ENCODE data around the gene RCAN1.
A peak's percentile ranks its signal among the peaks of the same experiment; 100 is the strongest.

RCAN1 gene

DNA sequence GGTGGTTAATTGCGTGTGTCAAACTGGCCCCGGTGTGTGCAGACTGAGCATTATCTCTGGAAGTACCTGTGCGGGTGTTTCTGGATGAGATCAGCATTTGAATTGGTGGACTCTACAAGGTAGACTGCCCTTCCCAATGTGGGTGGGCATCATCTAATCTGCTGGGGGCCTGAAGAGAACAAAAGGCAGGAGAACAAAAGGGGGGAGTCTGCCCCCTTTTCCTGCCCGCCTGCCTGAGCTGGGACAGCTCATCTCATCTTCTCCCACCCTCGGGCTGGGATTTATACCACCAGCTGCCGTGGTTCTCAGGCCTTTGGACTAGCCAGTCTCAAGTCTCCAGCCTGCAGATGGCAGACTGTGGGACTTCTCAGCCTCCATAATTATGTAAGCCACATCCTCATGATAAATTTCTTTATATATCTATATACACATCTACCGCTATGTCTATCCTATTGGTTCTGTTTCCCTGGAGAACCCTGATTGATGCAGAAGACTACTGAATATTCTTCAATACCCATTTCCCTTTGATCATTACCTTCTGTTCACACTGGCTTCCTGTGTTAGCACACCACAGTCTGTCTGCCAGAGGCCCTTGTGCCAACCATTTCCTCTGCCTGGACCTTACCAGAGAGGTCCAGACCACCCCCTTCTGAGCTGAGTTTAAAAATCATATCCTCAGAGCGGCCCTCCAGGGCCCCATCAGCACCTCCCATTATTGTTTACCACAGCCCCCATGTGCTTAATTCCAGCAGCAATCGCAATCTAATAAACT is 25.2 kb downstream of the RCAN1 start:
- H3K4me3 ChIP-seq (ENCODE audit: low read depth, low read length): no peak overlapping the region
- H3K27me3 ChIP-seq (ENCODE audit: insufficient read depth, low read length): no peaks in the 10 kb centered on the region
- no peaks in the 10 kb centered on the region for H3K36me3 ChIP-seq (ENCODE audit: insufficient read depth, low read length)
- H3K4me1 ChIP-seq (ENCODE audit: control insufficient read depth, insufficient read depth, low read length, unreplicated experiment): peaks cover 5% of the 10 kb centered on the region
- no peak overlapping the region for H3K27ac ChIP-seq (ENCODE audit: low read depth, low read length)
- no peak overlapping the region for H2AFZ ChIP-seq (ENCODE audit: low read length, unreplicated experiment)
- H3K79me2 ChIP-seq (ENCODE audit: control insufficient read depth, insufficient read depth, low read length, unreplicated experiment): no peaks in the 10 kb centered on the region

DNA sequence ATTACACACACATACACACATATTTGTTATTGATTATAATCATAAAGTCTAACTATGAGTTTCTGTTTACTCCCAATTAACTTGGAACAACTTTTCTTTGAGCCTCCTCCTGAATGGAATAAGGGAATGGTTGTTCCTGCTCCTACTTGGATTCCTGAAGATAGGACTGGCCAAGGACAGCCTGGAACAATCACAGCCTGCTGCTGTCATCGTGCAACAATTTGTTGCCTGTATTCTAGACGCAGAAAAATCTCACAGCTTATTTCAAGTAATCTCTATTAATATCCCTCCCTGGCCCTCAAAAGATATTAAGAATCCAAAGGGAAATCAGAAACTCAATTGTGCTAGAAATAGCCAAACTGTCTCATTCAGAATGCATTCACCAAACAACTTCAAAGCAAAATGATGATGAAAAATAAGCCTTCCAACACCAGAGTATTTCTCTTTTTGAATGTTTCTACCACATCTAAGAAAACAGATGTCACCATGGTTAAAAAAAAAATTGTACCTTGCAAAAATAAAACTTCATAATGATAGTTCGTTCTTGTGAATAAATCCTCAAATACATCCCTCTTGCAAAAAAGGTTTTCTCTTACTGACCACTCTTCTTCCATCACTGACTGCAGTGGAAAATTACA is 30.9 kb downstream of the RCAN1 start:
- Histone ChIP-seq H3K4me1 (ENCODE audit: control insufficient read depth, insufficient read depth, low read length, unreplicated experiment) (peaks cover 7% of the 10 kb centered on the region), H3K27ac (ENCODE audit: low read depth, low read length) (no peak overlapping the region), H3K27me3 (ENCODE audit: insufficient read depth, low read length) (no peaks in the 10 kb centered on the region), H3K4me3 (ENCODE audit: low read depth, low read length) (no peak overlapping the region), H2AFZ (ENCODE audit: low read length, unreplicated experiment) (no peak overlapping the region), H3K36me3 (ENCODE audit: insufficient read depth, low read length) (no peaks in the 10 kb centered on the region), H3K79me2 (ENCODE audit: control insufficient read depth, insufficient read depth, low read length, unreplicated experiment) (no peaks in the 10 kb centered on the region)

DNA sequence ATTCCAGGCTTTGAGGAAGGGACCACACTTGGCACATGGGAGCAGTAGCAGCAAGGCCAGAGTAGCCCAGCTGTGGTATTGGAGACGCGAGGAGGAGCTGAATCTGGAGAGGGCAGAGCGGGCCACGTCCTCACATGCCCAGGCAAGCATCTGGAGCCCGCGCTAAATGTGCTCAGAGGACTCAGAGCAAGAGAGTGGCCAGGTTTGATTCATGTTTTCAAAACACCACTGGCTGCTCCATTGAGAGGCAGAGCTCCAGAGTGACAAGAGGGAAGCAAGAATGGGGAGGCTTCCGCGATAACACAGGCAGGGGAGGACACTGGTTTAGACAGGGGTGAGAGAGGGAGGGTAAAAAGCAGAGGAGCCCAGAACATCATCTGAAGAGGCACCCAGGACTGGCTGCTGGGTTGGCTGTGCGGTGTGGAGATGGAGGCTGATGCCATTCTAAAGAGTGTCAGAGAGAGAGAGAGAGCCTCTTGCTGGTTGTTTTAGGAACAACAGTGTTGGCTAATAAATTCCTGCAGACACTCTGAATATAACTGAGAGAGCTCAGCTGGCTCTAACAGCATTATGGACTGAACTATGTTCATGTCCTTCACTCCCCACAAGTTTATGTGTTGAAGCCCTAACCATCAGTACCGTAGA is 32.3 kb downstream of the RCAN1 start:
- no peaks in the 10 kb centered on the region for H3K79me2 ChIP-seq (ENCODE audit: control insufficient read depth, insufficient read depth, low read length, unreplicated experiment)
- H3K36me3 ChIP-seq (ENCODE audit: insufficient read depth, low read length): no peaks in the 10 kb centered on the region
- H3K4me3 ChIP-seq (ENCODE audit: low read depth, low read length): no peak overlapping the region
- H3K27ac ChIP-seq (ENCODE audit: low read depth, low read length): no peak overlapping the region
- no peaks in the 10 kb centered on the region for H3K27me3 ChIP-seq (ENCODE audit: insufficient read depth, low read length)
- no peak overlapping the region for H2AFZ ChIP-seq (ENCODE audit: low read length, unreplicated experiment)
- H3K4me1 ChIP-seq (ENCODE audit: control insufficient read depth, insufficient read depth, low read length, unreplicated experiment): peaks cover 9% of the 10 kb centered on the region

DNA sequence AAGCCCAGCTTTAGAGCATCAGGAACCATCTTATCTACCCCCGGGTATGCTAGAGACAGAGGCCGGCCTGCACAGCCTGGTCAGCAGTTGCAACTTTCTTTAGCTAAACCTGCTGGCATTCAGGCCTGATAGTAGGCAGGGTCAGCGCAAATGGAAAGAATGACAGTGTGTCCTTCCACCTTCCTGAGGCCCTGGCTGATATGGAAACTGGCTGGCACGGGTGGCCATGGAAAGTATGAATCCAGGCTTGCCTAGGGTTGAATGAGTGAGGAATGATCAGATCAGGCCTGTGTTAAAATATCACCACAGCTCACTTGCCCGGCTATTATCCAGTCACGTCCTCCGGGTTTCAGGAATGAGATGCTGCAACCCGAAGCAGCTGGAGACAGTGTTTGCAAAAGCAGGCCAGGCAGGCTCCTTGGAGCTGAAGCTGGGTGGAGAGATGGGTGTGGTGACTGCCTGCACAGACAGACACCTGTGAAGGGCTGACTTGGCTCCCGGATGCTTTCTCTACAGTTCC is 34.7 kb downstream of the RCAN1 start:
- no peak overlapping the region for H3K27ac ChIP-seq (ENCODE audit: low read depth, low read length)
- H3K79me2 ChIP-seq (ENCODE audit: control insufficient read depth, insufficient read depth, low read length, unreplicated experiment): no peaks in the 10 kb centered on the region
- H3K27me3 ChIP-seq (ENCODE audit: insufficient read depth, low read length): no peaks in the 10 kb centered on the region
- no peak overlapping the region for H3K4me3 ChIP-seq (ENCODE audit: low read depth, low read length)
- no peaks in the 10 kb centered on the region for H3K36me3 ChIP-seq (ENCODE audit: insufficient read depth, low read length)
- peaks cover 9% of the 10 kb centered on the region for H3K4me1 ChIP-seq (ENCODE audit: control insufficient read depth, insufficient read depth, low read length, unreplicated experiment)
- H2AFZ ChIP-seq (ENCODE audit: low read length, unreplicated experiment): no peak overlapping the region

DNA sequence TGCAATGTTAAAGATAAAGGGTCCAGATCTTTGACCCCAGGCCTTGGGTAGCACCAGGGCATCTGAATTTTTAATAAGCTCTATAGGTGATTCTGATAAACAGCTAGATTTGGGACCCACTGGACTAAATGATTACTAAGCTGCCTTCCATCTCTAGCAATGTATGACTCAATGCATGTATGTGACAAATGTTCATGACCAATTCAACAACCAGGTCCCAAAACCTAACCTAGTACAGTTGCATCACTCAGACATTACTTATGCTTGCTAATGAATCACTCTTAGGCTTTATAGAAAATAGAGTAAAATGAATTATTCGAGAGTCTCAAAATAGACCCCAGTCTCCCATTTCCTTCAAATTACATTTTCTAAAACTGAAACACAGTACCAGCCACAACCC is 35.5 kb downstream of the RCAN1 start:
- H3K36me3 ChIP-seq (ENCODE audit: insufficient read depth, low read length): no peaks in the 10 kb centered on the region
- no peak overlapping the region for H2AFZ ChIP-seq (ENCODE audit: low read length, unreplicated experiment)
- no peaks in the 10 kb centered on the region for H3K79me2 ChIP-seq (ENCODE audit: control insufficient read depth, insufficient read depth, low read length, unreplicated experiment)
- H3K4me1 ChIP-seq (ENCODE audit: control insufficient read depth, insufficient read depth, low read length, unreplicated experiment): peaks cover 9% of the 10 kb centered on the region
- no peaks in the 10 kb centered on the region for H3K27me3 ChIP-seq (ENCODE audit: insufficient read depth, low read length)
- H3K27ac ChIP-seq (ENCODE audit: low read depth, low read length): peak overlapping the region; percentile 12; the same call in 1 of the 2 replicates
- no peak overlapping the region for H3K4me3 ChIP-seq (ENCODE audit: low read depth, low read length)

DNA sequence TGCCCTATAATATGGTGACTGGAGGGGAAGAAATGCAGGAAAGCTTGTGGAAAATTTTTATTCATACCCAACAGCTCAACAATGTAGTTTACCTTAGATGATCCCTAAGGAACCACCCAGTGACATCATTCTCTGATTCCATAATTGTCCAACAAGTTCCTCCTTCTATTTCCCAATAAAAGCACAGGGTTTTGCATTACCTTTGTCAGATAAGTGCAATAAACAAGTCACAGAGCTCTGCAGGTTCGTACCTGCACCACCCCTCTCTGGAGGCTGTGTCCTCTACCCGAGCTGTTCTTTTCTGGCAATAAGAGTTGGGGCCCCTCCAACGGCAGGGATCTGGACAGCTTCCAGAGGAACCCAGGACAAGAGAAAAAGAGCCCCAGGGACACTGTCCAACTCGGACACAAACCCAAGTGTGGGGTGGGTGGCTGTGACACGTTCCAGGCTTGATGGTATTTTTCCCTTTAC is 38.8 kb downstream of the RCAN1 start:
- no peaks in the 10 kb centered on the region for H3K79me2 ChIP-seq (ENCODE audit: control insufficient read depth, insufficient read depth, low read length, unreplicated experiment)
- H2AFZ ChIP-seq (ENCODE audit: low read length, unreplicated experiment): no peak overlapping the region
- H3K4me1 ChIP-seq (ENCODE audit: control insufficient read depth, insufficient read depth, low read length, unreplicated experiment): peaks cover 9% of the 10 kb centered on the region
- H3K4me3 ChIP-seq (ENCODE audit: low read depth, low read length): no peak overlapping the region
- no peak overlapping the region for H3K27ac ChIP-seq (ENCODE audit: low read depth, low read length)
- H3K36me3 ChIP-seq (ENCODE audit: insufficient read depth, low read length): no peaks in the 10 kb centered on the region
- H3K27me3 ChIP-seq (ENCODE audit: insufficient read depth, low read length): no peaks in the 10 kb centered on the region

DNA sequence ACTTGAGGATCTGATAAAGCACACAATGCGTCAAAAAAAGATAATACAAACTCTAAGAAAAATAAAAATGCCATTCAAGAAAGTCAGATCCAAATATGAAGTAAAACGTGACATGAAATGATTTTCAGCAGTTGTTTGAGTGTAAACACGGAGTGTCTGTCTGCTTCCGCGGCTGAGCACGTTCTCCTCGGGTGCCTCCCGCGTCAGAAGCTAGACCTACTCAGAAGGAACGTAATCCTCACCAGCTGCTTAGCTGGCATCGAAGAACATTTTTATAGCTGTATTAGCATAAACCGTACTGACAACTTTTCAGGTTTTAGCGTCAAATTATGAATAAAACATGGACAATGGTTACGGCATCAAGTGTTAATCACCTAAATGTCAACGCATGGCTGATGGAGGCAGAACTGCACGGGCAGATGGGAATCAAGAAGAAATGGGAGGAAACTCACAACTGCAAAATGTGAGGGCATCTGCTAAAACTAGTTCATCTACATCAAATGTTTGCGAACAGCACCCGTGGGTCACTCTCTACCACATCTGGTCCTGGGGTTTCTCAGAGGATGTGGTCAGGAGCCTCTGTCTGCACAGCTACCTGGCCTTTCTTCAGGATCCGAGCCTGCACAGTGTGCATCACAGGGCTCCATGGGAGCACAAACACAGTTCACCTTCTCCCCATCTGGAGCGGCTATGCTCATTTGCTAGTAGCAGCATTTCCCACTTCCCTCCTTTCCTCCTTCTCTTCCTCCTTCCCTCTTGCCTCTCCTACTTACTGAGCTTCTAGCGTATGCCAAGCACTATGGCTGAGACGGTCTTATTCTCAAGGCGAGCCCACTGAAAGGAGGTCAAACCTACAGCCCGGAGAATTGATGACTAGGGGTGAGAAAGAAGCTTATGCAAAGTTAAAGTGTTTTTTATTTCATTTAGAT is 40.0 kb downstream of the RCAN1 start:
- Histone ChIP-seq H3K36me3 (ENCODE audit: insufficient read depth, low read length) (no peaks in the 10 kb centered on the region), H3K4me3 (ENCODE audit: low read depth, low read length) (no peak overlapping the region), H3K27ac (ENCODE audit: low read depth, low read length) (no peak overlapping the region), H3K27me3 (ENCODE audit: insufficient read depth, low read length) (no peaks in the 10 kb centered on the region), H3K4me1 (ENCODE audit: control insufficient read depth, insufficient read depth, low read length, unreplicated experiment) (peaks cover 9% of the 10 kb centered on the region), H3K79me2 (ENCODE audit: control insufficient read depth, insufficient read depth, low read length, unreplicated experiment) (no peaks in the 10 kb centered on the region), H2AFZ (ENCODE audit: low read length, unreplicated experiment) (no peak overlapping the region)

DNA sequence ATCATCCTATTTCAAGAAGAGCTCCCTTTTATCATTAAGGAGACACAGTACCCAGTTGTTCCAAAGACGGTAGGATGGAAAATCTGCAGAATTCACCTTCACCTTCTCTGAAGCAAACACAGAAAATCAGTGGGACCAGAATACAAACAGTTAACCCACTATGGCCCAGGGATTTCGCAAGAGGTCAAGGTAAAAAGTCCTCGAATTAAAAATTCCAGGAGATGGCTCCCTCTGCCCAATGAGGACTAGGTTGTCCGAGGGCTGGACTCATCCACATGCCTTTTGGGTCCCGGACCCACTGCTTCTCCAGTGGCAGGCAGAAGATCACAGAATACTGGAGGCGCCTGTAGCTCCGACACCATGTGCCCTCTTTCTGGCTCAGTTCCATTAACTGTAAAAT is 42.9 kb downstream of the RCAN1 start:
- Histone ChIP-seq H2AFZ (ENCODE audit: low read length, unreplicated experiment) (no peak overlapping the region), H3K27me3 (ENCODE audit: insufficient read depth, low read length) (no peaks in the 10 kb centered on the region), H3K79me2 (ENCODE audit: control insufficient read depth, insufficient read depth, low read length, unreplicated experiment) (no peaks in the 10 kb centered on the region), H3K36me3 (ENCODE audit: insufficient read depth, low read length) (no peaks in the 10 kb centered on the region), H3K27ac (ENCODE audit: low read depth, low read length) (no peak overlapping the region), H3K4me3 (ENCODE audit: low read depth, low read length) (no peak overlapping the region), H3K4me1 (ENCODE audit: control insufficient read depth, insufficient read depth, low read length, unreplicated experiment) (no peaks in the 10 kb centered on the region)

DNA sequence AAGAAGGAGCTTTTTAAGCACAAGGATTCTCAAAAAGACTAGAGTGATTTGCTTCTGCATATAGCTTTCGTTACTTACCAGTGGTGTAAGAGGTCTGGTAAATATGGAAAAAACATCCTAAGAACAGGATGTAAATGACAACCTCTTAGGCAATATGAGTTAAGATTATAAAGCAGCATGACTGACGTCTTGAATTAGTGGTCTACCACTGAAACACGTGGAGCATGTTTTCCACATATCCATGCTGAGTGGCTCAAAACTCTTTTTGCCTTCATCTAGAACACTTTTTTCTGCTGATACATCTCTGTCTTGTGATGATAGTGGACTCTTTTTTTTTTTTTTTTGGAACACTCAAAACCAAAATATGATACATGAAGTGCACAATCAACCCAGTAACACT is 44.6 kb downstream of the RCAN1 start:
- no peaks in the 10 kb centered on the region for H3K4me1 ChIP-seq (ENCODE audit: control insufficient read depth, insufficient read depth, low read length, unreplicated experiment)
- no peaks in the 10 kb centered on the region for H3K36me3 ChIP-seq (ENCODE audit: insufficient read depth, low read length)
- no peaks in the 10 kb centered on the region for H3K27me3 ChIP-seq (ENCODE audit: insufficient read depth, low read length)
- H2AFZ ChIP-seq (ENCODE audit: low read length, unreplicated experiment): no peak overlapping the region
- H3K27ac ChIP-seq (ENCODE audit: low read depth, low read length): no peak overlapping the region
- H3K4me3 ChIP-seq (ENCODE audit: low read depth, low read length): no peak overlapping the region
- H3K79me2 ChIP-seq (ENCODE audit: control insufficient read depth, insufficient read depth, low read length, unreplicated experiment): no peaks in the 10 kb centered on the region

DNA sequence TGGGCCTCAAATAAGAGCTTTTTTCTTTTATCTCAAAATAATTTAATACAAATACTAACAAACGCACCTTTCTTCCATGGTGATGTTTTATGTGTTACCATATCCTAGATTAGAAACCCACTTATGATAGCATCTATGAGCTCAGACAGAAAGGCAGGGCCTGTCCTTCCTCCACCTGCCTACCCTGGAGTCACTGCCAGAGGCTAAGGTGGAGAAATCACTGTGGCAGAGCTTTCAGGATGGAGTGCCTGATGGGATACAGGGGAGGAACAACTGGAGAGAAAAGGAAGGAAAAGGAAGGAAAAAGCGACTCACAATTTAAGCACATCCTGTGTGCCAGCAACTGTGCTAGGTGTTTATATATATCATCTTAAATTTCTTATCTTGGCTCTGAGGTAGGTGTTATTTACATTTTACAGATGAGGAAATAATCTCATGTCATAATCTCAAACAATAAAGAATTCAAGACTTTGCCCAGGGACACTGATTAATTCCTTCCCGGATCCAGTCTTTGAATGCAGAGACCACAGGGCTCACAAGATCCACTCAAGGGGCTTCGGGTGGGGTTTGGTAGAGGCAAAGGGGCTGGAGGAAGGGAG is 45.4 kb downstream of the RCAN1 start:
- no peaks in the 10 kb centered on the region for H3K36me3 ChIP-seq (ENCODE audit: insufficient read depth, low read length)
- no peaks in the 10 kb centered on the region for H3K4me1 ChIP-seq (ENCODE audit: control insufficient read depth, insufficient read depth, low read length, unreplicated experiment)
- H2AFZ ChIP-seq (ENCODE audit: low read length, unreplicated experiment): no peak overlapping the region
- H3K27me3 ChIP-seq (ENCODE audit: insufficient read depth, low read length): no peaks in the 10 kb centered on the region
- H3K79me2 ChIP-seq (ENCODE audit: control insufficient read depth, insufficient read depth, low read length, unreplicated experiment): no peaks in the 10 kb centered on the region
- H3K27ac ChIP-seq (ENCODE audit: low read depth, low read length): no peak overlapping the region
- no peak overlapping the region for H3K4me3 ChIP-seq (ENCODE audit: low read depth, low read length)

Measured in ACC112 (cell line).